HEK293 (cell line): ENCODE data around the gene RBPJ.
A peak's percentile ranks its signal among the peaks of the same experiment; 100 is the strongest.

Experiments used
- CTCF ChIA-PET: fragments of 350-600 bp; formaldehyde crosslinking; extraction: SDS; loops from one replicate; lab custom pipeline; 2021; ENCODE audit warnings: antibody characterized with exemption; lab: Yijun Ruan, JAX
- POLR2A ChIA-PET: fragments of 300-600 bp; formaldehyde crosslinking; extraction: SDS; loops from one replicate; lab custom pipeline; 2020; ENCODE audit warnings: antibody characterized with exemption, inconsistent platforms; lab: Yijun Ruan, JAX
- H3K27ac ChIP-seq: fragments of 200-500 bp; sonication (Bioruptor generic); 2 replicates; pipeline ENCODE4 v1.5.1; 2014; ENCODE audit warnings: low read depth, low read length, control low read depth, inconsistent platforms; ENCODE audit errors: extremely low read depth
- H3K36me3 ChIP-seq, 2 experiments: fragments of 200-500 bp in 1 of 2; sonication (Bioruptor generic) in 1 of 2; 1 replicate in 1 of 2; 2 replicates in 1 of 2; pipeline ENCODE4 v1.5.1; 2014 to 2017; ENCODE audit warnings: inconsistent platforms in 2 of 2, low read length in 2 of 2; ENCODE audit not compliant: control insufficient read depth in 2 of 2, insufficient read depth in 1 of 2
- H3K4me1 ChIP-seq: fragments of 200-500 bp; sonication (Bioruptor generic); 2 replicates; pipeline ENCODE4 v1.5.1; 2014; ENCODE audit warnings: mild to moderate bottlenecking, low read length, inconsistent platforms; ENCODE audit not compliant: control insufficient read depth, insufficient read depth
- H3K4me3 ChIP-seq: 2 replicates; pipeline ENCODE4 v1.5.1; 2011; ENCODE audit warnings: low read depth, mild to moderate bottlenecking, control low read depth, low read length, moderate library complexity
- H3K9me3 ChIP-seq: fragments of 200-500 bp; sonication (Bioruptor generic); 2 replicates; pipeline ENCODE4 v1.5.1; 2014; ENCODE audit warnings: low read depth, low read length, inconsistent platforms; ENCODE audit not compliant: control insufficient read depth, insufficient read depth
- KLF7 ChIP-seq: fragments of 450-650 bp; formaldehyde crosslinking; IDR thresholded peaks from 2 replicates; pipeline ENCODE4 v1.5.1; 2016; ENCODE audit warnings: missing biosample characterization, missing genetic modification characterization, borderline replicate concordance
- MZF1 ChIP-seq: fragments of 450-650 bp; formaldehyde crosslinking; IDR thresholded peaks from 2 replicates; pipeline ENCODE4 v1.5.1; 2017; ENCODE audit warnings: missing biosample characterization, missing genetic modification characterization, borderline replicate concordance
- YY2 ChIP-seq: fragments of 450-650 bp; formaldehyde crosslinking; IDR thresholded peaks from 2 replicates; pipeline ENCODE4 v1.5.1; 2016; ENCODE audit warnings: missing biosample characterization, missing genetic modification characterization
- ZBTB20 ChIP-seq: fragments of 450-650 bp; formaldehyde crosslinking; IDR thresholded peaks from 2 replicates; pipeline ENCODE4 v1.5.1; 2016; ENCODE audit warnings: missing biosample characterization, missing genetic modification characterization
- ZNF114 ChIP-seq: fragments of 450-650 bp; formaldehyde crosslinking; IDR thresholded peaks from 2 replicates; pipeline ENCODE4 v1.5.0; 2017; ENCODE audit warnings: missing biosample characterization, missing genetic modification characterization
- ZNF311 ChIP-seq: fragments of 450-650 bp; formaldehyde crosslinking; IDR thresholded peaks from 2 replicates; pipeline ENCODE4 v1.5.1; 2017; ENCODE audit warnings: missing biosample characterization, missing genetic modification characterization, borderline replicate concordance
- ZNF37A ChIP-seq: fragments of 450-650 bp; IDR thresholded peaks from 2 replicates; pipeline ENCODE4 v1.5.1; 2018; ENCODE audit warnings: missing biosample characterization, missing genetic modification characterization
- ZNF394 ChIP-seq: fragments of 450-650 bp; formaldehyde crosslinking; IDR thresholded peaks from 2 replicates; pipeline ENCODE4 v1.5.1; 2016; ENCODE audit warnings: missing biosample characterization, missing genetic modification characterization, mild to moderate bottlenecking, moderate library complexity, borderline replicate concordance
- ZNF561 ChIP-seq: fragments of 450-650 bp; IDR thresholded peaks from 2 replicates; pipeline ENCODE4 v1.5.1; 2018; ENCODE audit warnings: missing biosample characterization, missing genetic modification characterization, borderline replicate concordance
- ZNF76 ChIP-seq: fragments of 450-650 bp; formaldehyde crosslinking; IDR thresholded peaks from 2 replicates; pipeline ENCODE4; 2016; ENCODE audit warnings: low read depth, missing biosample characterization, missing genetic modification characterization, borderline replicate concordance
- ZNF792 ChIP-seq: fragments of 450-650 bp; formaldehyde crosslinking; IDR thresholded peaks from 2 replicates; pipeline ENCODE4 v1.5.1; 2016; ENCODE audit warnings: missing biosample characterization, missing genetic modification characterization
- ZSCAN23 ChIP-seq: fragments of 450-650 bp; formaldehyde crosslinking; IDR thresholded peaks from 2 replicates; pipeline ENCODE4 v1.5.1; 2016; ENCODE audit warnings: missing biosample characterization, missing genetic modification characterization
- TF ChIP-seq, protein P1 (sequence below): fragments of 450-650 bp; formaldehyde crosslinking; IDR thresholded peaks from 2 replicates; pipeline ENCODE4 v1.5.1; 2016; ENCODE audit warnings: missing biosample characterization, missing genetic modification characterization
- TF ChIP-seq, protein P2 (sequence below): fragments of 450-650 bp; formaldehyde crosslinking; IDR thresholded peaks from 2 replicates; pipeline ENCODE4; 2016; ENCODE audit warnings: missing biosample characterization, missing genetic modification characterization
- TF ChIP-seq, protein P3 (sequence below): fragments of 450-650 bp; formaldehyde crosslinking; IDR thresholded peaks from 2 replicates; pipeline ENCODE4 v1.5.1; 2016; ENCODE audit warnings: missing biosample characterization, missing genetic modification characterization, borderline replicate concordance
- TF ChIP-seq, protein P4 (sequence below): fragments of 450-650 bp; formaldehyde crosslinking; IDR thresholded peaks from 2 replicates; pipeline ENCODE4 v1.5.1; 2016; ENCODE audit warnings: missing biosample characterization, missing genetic modification characterization, low read depth
- TF ChIP-seq, protein P5 (sequence below): fragments of 450-650 bp; formaldehyde crosslinking; IDR thresholded peaks from 2 replicates; pipeline ENCODE4 v1.5.1; 2016; ENCODE audit warnings: missing biosample characterization, missing genetic modification characterization
- TF ChIP-seq, protein P6 (sequence below): fragments of 450-650 bp; formaldehyde crosslinking; IDR thresholded peaks from 2 replicates; pipeline ENCODE4 v1.5.1; 2016; ENCODE audit warnings: missing biosample characterization, missing genetic modification characterization

Gene RBPJ

DNA sequence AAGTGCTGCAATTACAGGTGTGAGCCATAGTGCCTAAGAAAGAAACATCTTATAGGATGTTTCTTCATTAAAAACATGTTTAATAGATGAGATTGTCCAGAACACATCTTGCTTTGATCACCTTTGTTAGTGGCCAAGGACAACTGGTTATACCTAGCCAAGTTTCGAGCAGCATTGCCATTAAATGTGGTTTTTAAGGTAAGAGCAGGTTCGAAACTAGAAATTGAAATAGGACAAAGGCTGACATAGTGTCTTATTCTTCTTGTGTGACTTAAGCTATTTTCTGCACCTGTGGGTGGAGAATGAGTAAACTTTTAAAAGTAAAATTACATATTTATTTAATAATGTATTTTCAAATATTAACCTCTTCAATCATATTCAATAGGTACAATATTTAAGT is 59.0 kb downstream of the RBPJ start (continued):
- TF ChIP-seq, protein P1, sequence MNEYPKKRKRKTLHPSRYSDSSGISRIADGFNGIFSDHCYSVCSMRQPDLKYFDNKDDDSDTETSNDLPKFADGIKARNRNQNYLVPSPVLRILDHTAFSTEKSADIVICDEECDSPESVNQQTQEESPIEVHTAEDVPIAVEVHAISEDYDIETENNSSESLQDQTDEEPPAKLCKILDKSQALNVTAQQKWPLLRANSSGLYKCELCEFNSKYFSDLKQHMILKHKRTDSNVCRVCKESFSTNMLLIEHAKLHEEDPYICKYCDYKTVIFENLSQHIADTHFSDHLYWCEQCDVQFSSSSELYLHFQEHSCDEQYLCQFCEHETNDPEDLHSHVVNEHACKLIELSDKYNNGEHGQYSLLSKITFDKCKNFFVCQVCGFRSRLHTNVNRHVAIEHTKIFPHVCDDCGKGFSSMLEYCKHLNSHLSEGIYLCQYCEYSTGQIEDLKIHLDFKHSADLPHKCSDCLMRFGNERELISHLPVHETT (tag by site-specific recombination) = no peak
- TF ChIP-seq, protein P2, sequence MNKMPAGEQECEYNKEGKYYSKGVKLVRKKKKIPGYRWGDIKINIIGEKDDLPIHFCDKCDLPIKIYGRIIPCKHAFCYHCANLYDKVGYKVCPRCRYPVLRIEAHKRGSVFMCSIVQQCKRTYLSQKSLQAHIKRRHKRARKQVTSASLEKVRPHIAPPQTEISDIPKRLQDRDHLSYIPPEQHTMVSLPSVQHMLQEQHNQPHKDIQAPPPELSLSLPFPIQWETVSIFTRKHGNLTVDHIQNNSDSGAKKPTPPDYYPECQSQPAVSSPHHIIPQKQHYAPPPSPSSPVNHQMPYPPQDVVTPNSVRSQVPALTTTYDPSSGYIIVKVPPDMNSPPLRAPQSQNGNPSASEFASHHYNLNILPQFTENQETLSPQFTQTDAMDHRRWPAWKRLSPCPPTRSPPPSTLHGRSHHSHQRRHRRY (tag by site-specific recombination) = no peak
- no peak for TF ChIP-seq YY2 (tag by site-specific recombination)
- TF ChIP-seq, protein P3, sequence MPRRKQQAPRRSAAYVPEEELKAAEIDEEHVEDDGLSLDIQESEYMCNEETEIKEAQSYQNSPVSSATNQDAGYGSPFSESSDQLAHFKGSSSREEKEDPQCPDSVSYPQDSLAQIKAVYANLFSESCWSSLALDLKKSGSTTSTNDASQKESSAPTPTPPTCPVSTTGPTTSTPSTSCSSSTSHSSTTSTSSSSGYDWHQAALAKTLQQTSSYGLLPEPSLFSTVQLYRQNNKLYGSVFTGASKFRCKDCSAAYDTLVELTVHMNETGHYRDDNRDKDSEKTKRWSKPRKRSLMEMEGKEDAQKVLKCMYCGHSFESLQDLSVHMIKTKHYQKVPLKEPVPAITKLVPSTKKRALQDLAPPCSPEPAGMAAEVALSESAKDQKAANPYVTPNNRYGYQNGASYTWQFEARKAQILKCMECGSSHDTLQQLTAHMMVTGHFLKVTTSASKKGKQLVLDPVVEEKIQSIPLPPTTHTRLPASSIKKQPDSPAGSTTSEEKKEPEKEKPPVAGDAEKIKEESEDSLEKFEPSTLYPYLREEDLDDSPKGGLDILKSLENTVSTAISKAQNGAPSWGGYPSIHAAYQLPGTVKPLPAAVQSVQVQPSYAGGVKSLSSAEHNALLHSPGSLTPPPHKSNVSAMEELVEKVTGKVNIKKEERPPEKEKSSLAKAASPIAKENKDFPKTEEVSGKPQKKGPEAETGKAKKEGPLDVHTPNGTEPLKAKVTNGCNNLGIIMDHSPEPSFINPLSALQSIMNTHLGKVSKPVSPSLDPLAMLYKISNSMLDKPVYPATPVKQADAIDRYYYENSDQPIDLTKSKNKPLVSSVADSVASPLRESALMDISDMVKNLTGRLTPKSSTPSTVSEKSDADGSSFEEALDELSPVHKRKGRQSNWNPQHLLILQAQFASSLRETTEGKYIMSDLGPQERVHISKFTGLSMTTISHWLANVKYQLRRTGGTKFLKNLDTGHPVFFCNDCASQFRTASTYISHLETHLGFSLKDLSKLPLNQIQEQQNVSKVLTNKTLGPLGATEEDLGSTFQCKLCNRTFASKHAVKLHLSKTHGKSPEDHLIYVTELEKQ (tag by site-specific recombination) = no peak
- TF ChIP-seq ZNF311 = no peak
- TF ChIP-seq, protein P4, sequence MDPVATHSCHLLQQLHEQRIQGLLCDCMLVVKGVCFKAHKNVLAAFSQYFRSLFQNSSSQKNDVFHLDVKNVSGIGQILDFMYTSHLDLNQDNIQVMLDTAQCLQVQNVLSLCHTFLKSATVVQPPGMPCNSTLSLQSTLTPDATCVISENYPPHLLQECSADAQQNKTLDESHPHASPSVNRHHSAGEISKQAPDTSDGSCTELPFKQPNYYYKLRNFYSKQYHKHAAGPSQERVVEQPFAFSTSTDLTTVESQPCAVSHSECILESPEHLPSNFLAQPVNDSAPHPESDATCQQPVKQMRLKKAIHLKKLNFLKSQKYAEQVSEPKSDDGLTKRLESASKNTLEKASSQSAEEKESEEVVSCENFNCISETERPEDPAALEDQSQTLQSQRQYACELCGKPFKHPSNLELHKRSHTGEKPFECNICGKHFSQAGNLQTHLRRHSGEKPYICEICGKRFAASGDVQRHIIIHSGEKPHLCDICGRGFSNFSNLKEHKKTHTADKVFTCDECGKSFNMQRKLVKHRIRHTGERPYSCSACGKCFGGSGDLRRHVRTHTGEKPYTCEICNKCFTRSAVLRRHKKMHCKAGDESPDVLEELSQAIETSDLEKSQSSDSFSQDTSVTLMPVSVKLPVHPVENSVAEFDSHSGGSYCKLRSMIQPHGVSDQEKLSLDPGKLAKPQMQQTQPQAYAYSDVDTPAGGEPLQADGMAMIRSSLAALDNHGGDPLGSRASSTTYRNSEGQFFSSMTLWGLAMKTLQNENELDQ (tag by site-specific recombination) = no peak
- no peak for TF ChIP-seq KLF7 (tag by site-specific recombination)
- no peak for TF ChIP-seq ZSCAN23
- no peak for TF ChIP-seq ZBTB20 (tag by site-specific recombination)
- TF ChIP-seq ZNF37A (tag by site-specific recombination) = no peak
- no peak for TF ChIP-seq MZF1 (tag by site-specific recombination)
- TF ChIP-seq ZNF76 (tag by site-specific recombination) = no peak
- TF ChIP-seq ZNF114 (tag by site-specific recombination) = no peak
- TF ChIP-seq ZNF394 (tag by site-specific recombination) = no peak

DNA sequence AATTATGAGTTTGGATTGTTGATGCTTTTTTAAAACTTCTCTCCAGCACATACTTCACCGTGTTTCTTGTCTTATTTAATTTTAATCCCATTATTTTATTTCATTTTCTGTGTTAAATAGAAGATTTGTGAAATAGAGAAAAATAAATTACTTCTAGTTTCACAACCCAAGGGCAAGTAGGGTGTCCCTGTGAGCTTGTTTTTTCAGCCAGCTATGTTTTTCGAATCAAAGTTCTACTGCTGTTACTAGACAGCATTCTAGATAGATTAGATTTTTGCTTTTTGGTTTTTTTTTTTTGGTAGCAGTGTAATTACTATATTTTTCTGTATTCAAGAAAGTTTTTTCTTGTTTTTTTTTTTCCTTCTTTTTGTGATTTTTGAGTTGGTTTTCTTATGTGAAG is 59.9 kb downstream of the RBPJ start:
- CTCF ChIA-PET = no interaction called here
- TF ChIP-seq, protein P5, sequence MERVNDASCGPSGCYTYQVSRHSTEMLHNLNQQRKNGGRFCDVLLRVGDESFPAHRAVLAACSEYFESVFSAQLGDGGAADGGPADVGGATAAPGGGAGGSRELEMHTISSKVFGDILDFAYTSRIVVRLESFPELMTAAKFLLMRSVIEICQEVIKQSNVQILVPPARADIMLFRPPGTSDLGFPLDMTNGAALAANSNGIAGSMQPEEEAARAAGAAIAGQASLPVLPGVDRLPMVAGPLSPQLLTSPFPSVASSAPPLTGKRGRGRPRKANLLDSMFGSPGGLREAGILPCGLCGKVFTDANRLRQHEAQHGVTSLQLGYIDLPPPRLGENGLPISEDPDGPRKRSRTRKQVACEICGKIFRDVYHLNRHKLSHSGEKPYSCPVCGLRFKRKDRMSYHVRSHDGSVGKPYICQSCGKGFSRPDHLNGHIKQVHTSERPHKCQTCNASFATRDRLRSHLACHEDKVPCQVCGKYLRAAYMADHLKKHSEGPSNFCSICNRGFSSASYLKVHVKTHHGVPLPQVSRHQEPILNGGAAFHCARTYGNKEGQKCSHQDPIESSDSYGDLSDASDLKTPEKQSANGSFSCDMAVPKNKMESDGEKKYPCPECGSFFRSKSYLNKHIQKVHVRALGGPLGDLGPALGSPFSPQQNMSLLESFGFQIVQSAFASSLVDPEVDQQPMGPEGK = no peak
- no peak for TF ChIP-seq ZNF792 (tag by site-specific recombination)
- no peak for TF ChIP-seq ZNF561
- TF ChIP-seq, protein P6, sequence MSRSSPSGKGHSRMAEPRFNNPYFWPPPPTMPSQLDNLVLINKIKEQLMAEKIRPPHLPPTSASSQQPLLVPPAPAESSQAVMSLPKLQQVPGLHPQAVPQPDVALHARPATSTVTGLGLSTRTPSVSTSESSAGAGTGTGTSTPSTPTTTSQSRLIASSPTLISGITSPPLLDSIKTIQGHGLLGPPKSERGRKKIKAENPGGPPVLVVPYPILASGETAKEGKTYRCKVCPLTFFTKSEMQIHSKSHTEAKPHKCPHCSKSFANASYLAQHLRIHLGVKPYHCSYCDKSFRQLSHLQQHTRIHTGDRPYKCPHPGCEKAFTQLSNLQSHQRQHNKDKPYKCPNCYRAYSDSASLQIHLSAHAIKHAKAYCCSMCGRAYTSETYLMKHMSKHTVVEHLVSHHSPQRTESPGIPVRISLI (tag by site-specific recombination) = 0 out of 2 replicates have a peak, but pooled peaks have one; percentile 15
- POLR2A ChIA-PET = no interaction called here
- Histone ChIP-seq H3K36me3 (no peaks in the 10 kb centered on the region), H3K4me1 (no peaks in the 10 kb centered on the region), H3K27ac (no peak overlapping the region), H3K4me3 (no peak overlapping the region), H3K9me3 (no peaks in the 10 kb centered on the region)
